ENCODE data around the gene CHSY3.
A peak's percentile ranks its signal among the peaks of the same experiment; 100 is the strongest.

The CHSY3 gene

DNA sequence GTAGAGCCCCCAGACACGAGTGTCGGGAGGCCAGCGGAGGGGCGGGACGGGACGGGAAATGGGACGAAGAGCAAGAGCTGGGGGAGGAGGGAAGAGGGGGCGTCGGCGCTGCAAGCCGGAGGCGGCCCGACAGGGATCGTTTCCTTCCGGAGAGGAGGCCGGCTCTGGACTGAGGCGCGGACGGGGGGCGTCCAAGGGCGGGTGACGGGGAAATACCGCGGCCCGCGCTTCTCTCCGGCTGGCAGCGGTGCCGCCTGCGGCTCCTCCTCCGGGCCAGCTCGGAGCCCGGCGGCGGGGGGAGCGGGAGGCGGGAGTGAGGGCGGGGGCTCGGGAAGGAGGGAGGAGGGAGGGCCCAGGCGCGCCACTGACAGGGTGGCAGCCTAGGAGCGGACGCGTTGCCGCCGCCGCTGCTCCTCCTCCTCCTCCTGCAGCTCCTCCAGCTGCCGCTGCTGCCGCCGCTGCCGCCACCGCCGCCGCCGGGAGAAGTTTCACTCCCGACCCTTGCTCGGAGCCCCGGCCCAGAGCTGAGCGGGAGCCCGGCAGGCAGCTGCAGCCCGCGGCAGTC lies at the start of gene CHSY3:
Gene CHSY3 (plus strand): TSS at position 364 of the 565 bp plus-strand sequence.
- peak; percentile 37 for DNase-seq

DNA sequence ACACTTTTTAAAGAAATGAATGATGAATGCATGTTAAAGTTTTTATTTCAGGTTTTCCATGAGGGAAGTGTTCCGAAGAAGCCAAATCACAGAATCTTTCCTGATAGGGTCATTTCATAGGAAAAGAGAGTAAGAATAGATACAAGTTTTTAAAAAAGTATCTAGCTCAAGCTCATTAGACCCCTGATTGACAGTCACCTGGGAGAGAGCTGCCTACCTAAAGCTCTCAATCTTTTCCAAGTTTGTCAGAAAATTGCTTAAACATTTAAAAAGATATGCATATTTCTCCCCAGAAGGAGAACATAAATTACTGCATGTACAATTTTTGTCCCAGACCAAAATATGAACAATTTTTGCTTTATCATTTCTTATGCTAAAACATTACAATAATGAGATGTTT lies 47.9 kb upstream of the CHSY3 start:
- DNase-seq = no peak

- DNase-seq = no peak
Observed at GRCh38 chr5:129857116-129857515, 47.1 kb upstream of the CHSY3 start.

GRCh38 chr5:129858131-129858675 lies 46.1 kb upstream of the CHSY3 start:
- DNase-seq = no peak

GRCh38 chr5:129884322-129884721 lies 19.9 kb upstream of the CHSY3 start:
- no peak for DNase-seq

DNA sequence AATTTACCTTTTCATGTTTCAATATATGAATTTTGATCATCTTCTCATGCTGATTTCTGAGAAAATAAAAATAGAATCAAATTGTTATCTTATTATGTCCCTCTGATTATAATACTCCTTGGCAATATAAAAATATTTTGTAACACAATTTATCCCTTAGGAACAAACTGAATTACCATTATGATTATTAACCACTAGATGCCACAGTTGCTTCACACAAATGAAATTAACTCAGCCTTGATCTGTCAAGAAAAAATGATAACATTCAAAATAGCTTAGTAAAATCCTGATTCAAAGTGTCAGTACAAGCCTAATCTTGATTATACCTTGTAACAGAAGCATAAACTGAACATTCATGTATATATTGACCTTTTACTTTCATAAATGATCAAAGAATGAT lies 4.8 kb upstream of the CHSY3 start:
- no peak for DNase-seq

GRCh38 chr5:129902816-129903215 lies 1.4 kb upstream of the CHSY3 start:
- no peak for DNase-seq

- no peak for DNase-seq
Observed at GRCh38 chr5:129903466-129904101, 681 bp upstream of the CHSY3 start.

- peak; percentile 2 for DNase-seq
Observed at GRCh38 chr5:129904667-129905472, 605 bp downstream of the CHSY3 start.

- peak; percentile 0 for DNase-seq
Observed at GRCh38 chr5:129905473-129906176, 1.4 kb downstream of the CHSY3 start.

GRCh38 chr5:129906177-129906887 lies 2.1 kb downstream of the CHSY3 start:
- DNase-seq = no peak

- no peak for DNase-seq
Observed at GRCh38 chr5:129909225-129909624, 5.0 kb downstream of the CHSY3 start.

DNA sequence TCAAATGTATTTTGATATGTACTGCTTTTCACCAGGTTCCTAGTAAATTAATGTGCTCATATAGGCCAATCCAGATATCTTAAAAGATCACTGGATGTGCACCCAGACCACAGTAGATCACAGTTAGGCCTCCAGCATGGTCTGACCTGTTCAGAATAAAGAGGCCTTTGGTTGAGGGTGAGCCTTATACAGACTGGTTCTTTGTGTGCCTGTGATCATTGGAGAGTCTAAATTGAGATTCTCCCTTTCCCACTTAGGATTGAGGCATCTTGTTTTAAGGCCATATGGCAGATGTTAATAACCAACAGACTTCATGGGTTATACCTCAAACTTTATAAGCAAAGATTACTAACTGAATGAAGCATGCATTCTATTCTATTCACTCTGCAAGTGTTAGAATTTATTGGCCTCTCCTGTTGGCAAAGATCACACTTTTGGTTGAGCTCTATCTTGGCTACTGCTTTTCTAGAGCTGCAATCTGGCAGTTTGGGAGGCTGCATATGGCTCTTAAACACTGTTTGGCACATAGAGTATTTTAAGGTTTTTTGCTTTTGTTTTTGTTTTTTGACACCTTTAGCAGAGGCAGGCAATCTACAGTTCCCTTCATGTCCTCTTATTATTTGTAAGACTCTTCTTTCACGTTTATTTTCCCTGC lies 8.5 kb downstream of the CHSY3 start:
- no peak for DNase-seq

DNA sequence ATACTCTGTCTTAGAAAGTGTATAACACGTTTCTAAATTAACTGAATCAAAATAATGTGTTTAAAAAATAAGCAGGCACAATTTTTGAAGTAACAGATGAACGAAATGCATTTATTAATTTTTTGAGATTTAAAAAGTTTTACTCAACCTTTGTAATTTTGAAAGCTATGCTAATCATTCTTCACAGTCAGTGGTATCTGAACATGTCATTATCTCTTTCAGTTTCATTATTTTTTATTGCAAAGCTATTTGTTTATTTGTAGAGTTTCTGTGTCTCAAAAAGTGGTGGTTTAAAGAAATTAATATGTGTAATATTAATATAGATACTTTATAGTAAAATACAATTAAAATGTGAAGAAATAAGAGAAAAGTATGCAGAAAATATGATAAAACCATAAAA lies 11.2 kb downstream of the CHSY3 start:
- no peak for DNase-seq

DNA sequence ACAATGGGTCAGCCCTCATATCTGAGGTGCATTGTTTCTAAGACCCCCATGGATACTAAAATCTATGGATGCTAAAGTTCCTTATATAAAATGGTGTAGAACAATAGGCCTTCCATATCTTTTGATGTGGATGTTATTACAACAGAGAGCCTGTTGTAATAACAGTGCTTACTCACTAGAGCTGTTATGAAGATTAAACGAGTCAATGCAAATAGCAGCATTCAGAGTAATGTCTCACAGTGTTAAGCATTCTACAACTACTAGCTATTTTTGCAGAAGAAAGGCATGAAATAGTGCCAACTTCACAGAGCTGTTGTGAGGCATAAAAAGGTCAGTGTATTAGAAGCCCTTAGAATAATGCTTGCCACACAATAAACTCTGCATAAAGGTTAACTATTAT lies 13.0 kb downstream of the CHSY3 start:
- no peak for DNase-seq

DNA sequence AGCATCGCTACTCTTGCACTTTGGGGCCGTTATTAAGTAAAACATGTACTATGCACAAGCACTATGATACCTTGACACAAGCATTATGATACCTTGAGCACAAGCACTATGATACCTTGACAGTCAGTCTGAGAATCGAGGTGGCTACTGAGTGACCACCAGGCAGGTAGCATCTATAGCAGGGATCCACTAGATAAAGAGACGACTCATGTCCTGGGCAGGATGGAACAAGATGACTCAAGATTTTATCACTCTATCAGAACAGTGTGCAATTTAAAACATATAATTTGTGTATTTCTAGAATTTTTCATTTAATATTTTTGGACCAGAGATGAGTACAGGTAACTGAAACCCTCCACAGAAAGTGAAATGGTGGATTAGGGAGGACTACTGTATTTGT lies 16.9 kb downstream of the CHSY3 start:
- DNase-seq = no peak

GRCh38 chr5:129930221-129930620 lies 26.0 kb downstream of the CHSY3 start:
- no peak for DNase-seq

- DNase-seq = no peak
Observed at GRCh38 chr5:129935626-129936025, 31.4 kb downstream of the CHSY3 start.

DNA sequence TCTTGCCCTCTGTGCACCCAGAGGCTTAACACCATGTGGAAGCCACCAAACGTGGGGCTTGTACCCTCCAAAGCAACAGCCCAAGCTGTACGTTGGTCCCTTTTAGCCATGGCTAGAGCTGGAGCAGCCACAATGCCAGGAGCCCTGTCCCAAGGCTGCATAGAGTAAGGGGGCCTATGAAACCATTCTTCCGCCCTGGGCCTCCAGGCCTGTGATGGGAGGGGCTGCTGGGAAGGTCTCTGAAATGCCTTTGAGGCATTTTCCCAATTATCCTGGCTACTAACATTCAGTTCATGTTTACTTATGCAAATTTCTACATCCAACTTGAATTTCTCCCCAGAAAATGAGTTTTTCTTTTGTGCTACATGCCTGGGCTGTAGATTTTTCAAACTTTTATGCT lies 33.8 kb downstream of the CHSY3 start:
- DNase-seq = no peak

DNA sequence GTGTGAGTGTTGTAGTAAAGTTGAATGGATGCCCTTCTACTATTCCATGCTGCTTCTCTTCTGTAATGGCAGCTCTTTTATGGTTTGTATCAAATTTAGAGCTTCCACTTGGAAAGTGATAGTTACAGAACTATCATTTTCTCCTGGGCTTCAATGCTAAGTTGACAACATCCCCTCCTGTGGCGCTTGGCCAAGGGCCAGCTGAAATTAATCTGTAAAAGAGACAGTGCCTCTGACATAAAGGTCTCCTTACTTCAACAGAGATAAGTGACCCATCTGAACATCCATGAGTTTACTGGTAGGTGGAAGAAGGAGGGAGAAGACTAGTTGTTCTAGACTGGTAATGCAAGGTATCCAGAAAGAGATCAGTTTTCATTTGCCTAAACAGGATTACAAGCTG lies 39.7 kb downstream of the CHSY3 start:
- no peak for DNase-seq

DNA sequence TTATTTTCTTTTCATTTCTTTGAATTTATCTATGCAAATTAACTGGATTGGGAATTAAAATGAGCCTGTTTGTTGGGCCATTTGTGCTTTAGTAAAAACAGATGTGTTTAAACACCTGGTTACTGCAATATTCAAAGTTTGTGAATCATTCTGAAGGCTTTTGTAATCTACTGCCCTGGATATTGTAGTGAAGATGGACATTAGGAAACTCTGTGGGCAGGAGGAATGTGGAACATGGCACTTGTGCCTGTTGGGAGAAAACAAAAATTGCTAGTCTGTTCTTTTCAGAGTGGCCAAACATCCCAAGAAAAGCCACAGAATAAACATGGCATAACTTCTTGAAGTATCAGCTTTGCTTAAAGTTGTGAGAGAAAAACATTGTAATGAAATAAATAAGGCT lies 40.8 kb downstream of the CHSY3 start:
- DNase-seq = no peak

DNA sequence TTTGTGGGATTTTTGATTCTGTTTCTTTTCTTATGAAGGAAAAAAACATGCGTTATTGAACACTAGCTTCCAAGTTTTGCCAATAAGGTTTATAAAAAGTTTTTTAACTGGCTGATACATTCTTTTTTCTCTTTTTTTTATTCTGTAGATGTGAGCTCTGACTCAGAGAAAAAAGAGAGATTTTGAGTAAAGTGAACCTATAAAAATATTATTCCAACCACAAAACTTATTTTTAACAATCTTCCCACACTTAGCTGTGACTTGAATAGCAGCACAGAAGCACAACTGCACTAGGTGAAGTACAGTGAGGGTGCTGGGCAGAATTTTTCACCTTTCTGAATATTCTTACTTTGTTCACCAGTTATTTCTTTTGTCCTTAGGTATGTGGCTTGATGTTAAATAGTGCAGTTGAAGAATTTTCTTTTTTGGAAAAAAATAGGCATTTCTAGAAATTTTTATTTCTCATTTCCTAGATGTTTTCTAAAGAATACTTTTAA lies 41.6 kb downstream of the CHSY3 start:
- DNase-seq = no peak

All from stimulated activated CD4-positive, alpha-beta T cell treated with anti-CD3 and anti-CD28 coated beads, Interleukin-12 subunit alpha, Interleukin-12 subunit beta, amount 100 ng/mL, for 4 hours (primary cell).